ENCODE results near the gene IGFBP1.

IGFBP1 gene

DNA sequence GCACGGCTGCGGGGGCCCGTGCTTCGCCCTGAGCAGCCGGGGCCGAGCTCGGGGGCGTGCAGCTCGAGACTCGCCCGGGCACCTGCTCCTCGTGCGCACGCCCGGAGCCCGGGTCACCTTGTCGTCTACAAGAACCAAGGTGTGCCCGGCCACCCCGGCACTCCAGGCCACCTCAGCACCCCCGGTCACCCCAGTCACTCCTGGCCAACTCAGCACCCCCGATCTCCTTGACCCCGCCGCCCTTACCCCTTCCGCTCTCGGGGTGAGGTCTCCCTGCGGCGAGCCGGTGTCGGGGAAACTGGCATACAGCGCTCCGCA, 33.1 kb downstream of the IGFBP1 start:
- no peak overlapping the region for H3K27ac ChIP-seq (ENCODE audit: low read depth, low read length)
- peak overlapping the region; percentile 77 for H3K4me3 ChIP-seq (ENCODE audit: low read depth, low read length)
- peaks cover 3% of the 10 kb centered on the region; the same call in 1 of the 2 replicates for H3K36me3 ChIP-seq (ENCODE audit: control insufficient read depth, insufficient read depth, low read length)
- peaks cover 46% of the 10 kb centered on the region for H3K4me1 ChIP-seq (ENCODE audit: control insufficient read depth, insufficient read depth, low read length)
- H3K9ac ChIP-seq (ENCODE audit: low read depth, low read length): no peak overlapping the region
- H3K9me3 ChIP-seq (ENCODE audit: control insufficient read depth, insufficient read depth, low read length): no peaks in the 10 kb centered on the region
- H3K27me3 ChIP-seq (ENCODE audit: control insufficient read depth, insufficient read depth, low read length): peaks cover 62% of the 10 kb centered on the region

GRCh38 chr7:45921699-45922519, 33.6 kb downstream of the IGFBP1 start:
- Histone ChIP-seq H3K9me3 (ENCODE audit: control insufficient read depth, insufficient read depth, low read length) (no peaks in the 10 kb centered on the region), H3K36me3 (ENCODE audit: control insufficient read depth, insufficient read depth, low read length) (no peaks in the 10 kb centered on the region), H3K9ac (ENCODE audit: low read depth, low read length) (no peak overlapping the region), H3K4me3 (ENCODE audit: low read depth, low read length) (peak overlapping the region; percentile 77), H3K27me3 (ENCODE audit: control insufficient read depth, insufficient read depth, low read length) (peaks cover 62% of the 10 kb centered on the region), H3K27ac (ENCODE audit: low read depth, low read length) (no peak overlapping the region), H3K4me1 (ENCODE audit: control insufficient read depth, insufficient read depth, low read length) (peaks cover 46% of the 10 kb centered on the region)

- peaks cover 59% of the 10 kb centered on the region for H3K27me3 ChIP-seq (ENCODE audit: control insufficient read depth, insufficient read depth, low read length)
- H3K9ac ChIP-seq (ENCODE audit: low read depth, low read length): 0 out of 2 replicates have a peak overlapping the region, but pooled peaks have one; percentile 3
- H3K4me3 ChIP-seq (ENCODE audit: low read depth, low read length): peak overlapping the region; percentile 77
- peaks cover 45% of the 10 kb centered on the region for H3K4me1 ChIP-seq (ENCODE audit: control insufficient read depth, insufficient read depth, low read length)
- H3K27ac ChIP-seq (ENCODE audit: low read depth, low read length): no peak overlapping the region
- H3K9me3 ChIP-seq (ENCODE audit: control insufficient read depth, insufficient read depth, low read length): no peaks in the 10 kb centered on the region
- no peaks in the 10 kb centered on the region for H3K36me3 ChIP-seq (ENCODE audit: control insufficient read depth, insufficient read depth, low read length)
These were observed 34.5 kb downstream of the IGFBP1 start for GRCh38 chr7:45922810-45923209.

- H3K4me3 ChIP-seq (ENCODE audit: low read depth, low read length): peak overlapping the region; percentile 77
- H3K27ac ChIP-seq (ENCODE audit: low read depth, low read length): no peak overlapping the region
- no peaks in the 10 kb centered on the region for H3K9me3 ChIP-seq (ENCODE audit: control insufficient read depth, insufficient read depth, low read length)
- no peaks in the 10 kb centered on the region for H3K36me3 ChIP-seq (ENCODE audit: control insufficient read depth, insufficient read depth, low read length)
- H3K4me1 ChIP-seq (ENCODE audit: control insufficient read depth, insufficient read depth, low read length): peaks cover 43% of the 10 kb centered on the region
- peaks cover 55% of the 10 kb centered on the region for H3K27me3 ChIP-seq (ENCODE audit: control insufficient read depth, insufficient read depth, low read length)
- H3K9ac ChIP-seq (ENCODE audit: low read depth, low read length): no peak overlapping the region
These were observed 35.0 kb downstream of the IGFBP1 start for GRCh38 chr7:45923290-45923689.

DNA sequence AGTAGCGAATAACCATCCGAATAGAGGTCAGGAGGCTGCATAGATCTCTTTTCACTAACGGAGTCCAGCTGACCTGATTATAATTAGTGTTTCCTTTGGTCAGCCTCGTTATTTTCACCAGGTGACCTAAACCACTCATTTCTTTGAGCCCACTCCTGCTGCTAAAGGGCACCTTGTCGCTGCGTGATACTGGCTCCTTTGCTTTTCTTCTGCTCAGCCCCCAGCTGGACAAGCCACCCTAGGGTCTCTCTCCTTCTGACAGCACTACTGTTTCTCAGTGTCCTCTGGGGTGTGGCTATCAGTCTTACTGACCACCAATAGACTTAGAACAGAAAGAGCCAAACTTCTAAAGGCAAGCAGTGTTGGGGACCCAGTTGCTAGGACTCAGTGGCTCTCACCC, 35.5 kb downstream of the IGFBP1 start:
- Histone ChIP-seq H3K9me3 (ENCODE audit: control insufficient read depth, insufficient read depth, low read length) (no peaks in the 10 kb centered on the region), H3K27ac (ENCODE audit: low read depth, low read length) (peak overlapping the region; percentile 11), H3K4me1 (ENCODE audit: control insufficient read depth, insufficient read depth, low read length) (peaks cover 41% of the 10 kb centered on the region), H3K9ac (ENCODE audit: low read depth, low read length) (no peak overlapping the region), H3K36me3 (ENCODE audit: control insufficient read depth, insufficient read depth, low read length) (no peaks in the 10 kb centered on the region), H3K4me3 (ENCODE audit: low read depth, low read length) (peak overlapping the region; percentile 47), H3K27me3 (ENCODE audit: control insufficient read depth, insufficient read depth, low read length) (peaks cover 49% of the 10 kb centered on the region)

- Histone ChIP-seq H3K9me3 (ENCODE audit: control insufficient read depth, insufficient read depth, low read length) (no peaks in the 10 kb centered on the region), H3K9ac (ENCODE audit: low read depth, low read length) (no peak overlapping the region), H3K4me1 (ENCODE audit: control insufficient read depth, insufficient read depth, low read length) (peaks cover 37% of the 10 kb centered on the region), H3K36me3 (ENCODE audit: control insufficient read depth, insufficient read depth, low read length) (no peaks in the 10 kb centered on the region), H3K4me3 (ENCODE audit: low read depth, low read length) (no peak overlapping the region), H3K27ac (ENCODE audit: low read depth, low read length) (no peak overlapping the region), H3K27me3 (ENCODE audit: control insufficient read depth, insufficient read depth, low read length) (peaks cover 45% of the 10 kb centered on the region)
These were observed 36.0 kb downstream of the IGFBP1 start for GRCh38 chr7:45924283-45924682.

DNA sequence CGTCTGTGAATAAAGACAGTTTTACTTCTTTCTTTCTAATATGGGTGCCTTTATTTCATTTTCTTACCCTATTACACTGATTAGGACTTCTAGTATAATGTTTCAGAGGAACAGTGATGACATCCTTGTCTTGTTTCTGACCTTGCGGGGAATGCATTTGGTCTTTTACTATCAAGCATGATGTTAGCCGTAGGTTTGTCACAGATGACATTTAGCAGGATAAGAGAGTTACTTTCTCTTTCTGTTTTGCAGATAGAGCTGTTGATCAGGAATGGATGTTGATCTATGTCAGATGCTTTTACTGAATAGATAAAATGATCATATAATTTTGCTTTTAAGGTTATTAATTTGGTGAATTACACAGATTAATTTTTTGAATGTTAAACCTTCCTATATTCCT, 39.4 kb downstream of the IGFBP1 start:
- Histone ChIP-seq H3K27ac (ENCODE audit: low read depth, low read length) (no peak overlapping the region), H3K9me3 (ENCODE audit: control insufficient read depth, insufficient read depth, low read length) (no peaks in the 10 kb centered on the region), H3K4me1 (ENCODE audit: control insufficient read depth, insufficient read depth, low read length) (peaks cover 20% of the 10 kb centered on the region), H3K9ac (ENCODE audit: low read depth, low read length) (no peak overlapping the region), H3K4me3 (ENCODE audit: low read depth, low read length) (no peak overlapping the region), H3K27me3 (ENCODE audit: control insufficient read depth, insufficient read depth, low read length) (peaks cover 11% of the 10 kb centered on the region), H3K36me3 (ENCODE audit: control insufficient read depth, insufficient read depth, low read length) (no peaks in the 10 kb centered on the region)

DNA sequence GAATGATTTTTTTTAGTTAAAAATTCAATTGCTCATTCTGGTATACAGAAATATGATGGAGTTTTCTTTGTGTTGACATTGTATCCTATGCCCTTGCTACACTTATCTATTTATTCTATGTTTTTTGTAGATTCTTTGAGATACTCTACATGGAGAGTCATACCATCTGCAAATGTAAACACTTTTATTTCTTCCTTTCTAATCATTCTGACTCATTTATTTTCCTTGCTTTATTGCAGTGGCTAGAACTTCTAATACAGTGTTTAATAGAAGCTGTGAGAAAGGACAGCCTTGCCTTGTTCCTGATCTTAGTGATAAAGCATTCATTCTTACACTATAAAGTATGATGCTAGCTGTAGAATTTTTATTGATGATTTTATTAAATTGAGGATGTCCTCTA, 42.7 kb downstream of the IGFBP1 start:
- Histone ChIP-seq H3K4me3 (ENCODE audit: low read depth, low read length) (no peak overlapping the region), H3K9ac (ENCODE audit: low read depth, low read length) (no peak overlapping the region), H3K4me1 (ENCODE audit: control insufficient read depth, insufficient read depth, low read length) (no peaks in the 10 kb centered on the region), H3K27ac (ENCODE audit: low read depth, low read length) (no peak overlapping the region), H3K36me3 (ENCODE audit: control insufficient read depth, insufficient read depth, low read length) (no peaks in the 10 kb centered on the region), H3K9me3 (ENCODE audit: control insufficient read depth, insufficient read depth, low read length) (no peaks in the 10 kb centered on the region), H3K27me3 (ENCODE audit: control insufficient read depth, insufficient read depth, low read length) (no peaks in the 10 kb centered on the region; the same call in 1 of the 2 replicates)

GRCh38 chr7:45937301-45937700, 49.0 kb downstream of the IGFBP1 start:
- H3K9ac ChIP-seq (ENCODE audit: low read depth, low read length): no peak overlapping the region
- no peaks in the 10 kb centered on the region for H3K4me1 ChIP-seq (ENCODE audit: control insufficient read depth, insufficient read depth, low read length)
- H3K27me3 ChIP-seq (ENCODE audit: control insufficient read depth, insufficient read depth, low read length): no peaks in the 10 kb centered on the region
- H3K27ac ChIP-seq (ENCODE audit: low read depth, low read length): no peak overlapping the region
- H3K9me3 ChIP-seq (ENCODE audit: control insufficient read depth, insufficient read depth, low read length): 0 out of 2 replicates have a peak, but pooled peaks cover 3% of the 10 kb centered on the region
- no peak overlapping the region for H3K4me3 ChIP-seq (ENCODE audit: low read depth, low read length)
- H3K36me3 ChIP-seq (ENCODE audit: control insufficient read depth, insufficient read depth, low read length): no peaks in the 10 kb centered on the region

- Histone ChIP-seq H3K4me1 (ENCODE audit: control insufficient read depth, insufficient read depth, low read length) (no peaks in the 10 kb centered on the region), H3K27ac (ENCODE audit: low read depth, low read length) (no peak overlapping the region), H3K27me3 (ENCODE audit: control insufficient read depth, insufficient read depth, low read length) (no peaks in the 10 kb centered on the region), H3K4me3 (ENCODE audit: low read depth, low read length) (no peak overlapping the region), H3K36me3 (ENCODE audit: control insufficient read depth, insufficient read depth, low read length) (no peaks in the 10 kb centered on the region), H3K9me3 (ENCODE audit: control insufficient read depth, insufficient read depth, low read length) (0 out of 2 replicates have a peak, but pooled peaks cover 3% of the 10 kb centered on the region), H3K9ac (ENCODE audit: low read depth, low read length) (no peak overlapping the region)
These were observed 49.6 kb downstream of the IGFBP1 start for GRCh38 chr7:45937862-45938261.

- no peak overlapping the region for H3K27ac ChIP-seq (ENCODE audit: low read depth, low read length)
- H3K4me1 ChIP-seq (ENCODE audit: control insufficient read depth, insufficient read depth, low read length): no peaks in the 10 kb centered on the region
These were observed 50.5 kb downstream of the IGFBP1 start for GRCh38 chr7:45938626-45939302.

More at GRCh38 chr7:45938626-45939302, 50.5 kb downstream of the IGFBP1 start:
- no peak overlapping the region for H3K9ac ChIP-seq (ENCODE audit: low read depth, low read length)
- 0 out of 2 replicates have a peak, but pooled peaks cover 3% of the 10 kb centered on the region for H3K9me3 ChIP-seq (ENCODE audit: control insufficient read depth, insufficient read depth, low read length)
- no peaks in the 10 kb centered on the region for H3K36me3 ChIP-seq (ENCODE audit: control insufficient read depth, insufficient read depth, low read length)
- no peaks in the 10 kb centered on the region for H3K27me3 ChIP-seq (ENCODE audit: control insufficient read depth, insufficient read depth, low read length)
- H3K4me3 ChIP-seq (ENCODE audit: low read depth, low read length): no peak overlapping the region

Data from HUES48 (cell line).